ENCODE data around the gene WRNIP1.

- TF ChIP-seq, protein P1, sequence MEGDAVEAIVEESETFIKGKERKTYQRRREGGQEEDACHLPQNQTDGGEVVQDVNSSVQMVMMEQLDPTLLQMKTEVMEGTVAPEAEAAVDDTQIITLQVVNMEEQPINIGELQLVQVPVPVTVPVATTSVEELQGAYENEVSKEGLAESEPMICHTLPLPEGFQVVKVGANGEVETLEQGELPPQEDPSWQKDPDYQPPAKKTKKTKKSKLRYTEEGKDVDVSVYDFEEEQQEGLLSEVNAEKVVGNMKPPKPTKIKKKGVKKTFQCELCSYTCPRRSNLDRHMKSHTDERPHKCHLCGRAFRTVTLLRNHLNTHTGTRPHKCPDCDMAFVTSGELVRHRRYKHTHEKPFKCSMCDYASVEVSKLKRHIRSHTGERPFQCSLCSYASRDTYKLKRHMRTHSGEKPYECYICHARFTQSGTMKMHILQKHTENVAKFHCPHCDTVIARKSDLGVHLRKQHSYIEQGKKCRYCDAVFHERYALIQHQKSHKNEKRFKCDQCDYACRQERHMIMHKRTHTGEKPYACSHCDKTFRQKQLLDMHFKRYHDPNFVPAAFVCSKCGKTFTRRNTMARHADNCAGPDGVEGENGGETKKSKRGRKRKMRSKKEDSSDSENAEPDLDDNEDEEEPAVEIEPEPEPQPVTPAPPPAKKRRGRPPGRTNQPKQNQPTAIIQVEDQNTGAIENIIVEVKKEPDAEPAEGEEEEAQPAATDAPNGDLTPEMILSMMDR (conservative IDR thresholded peaks at IDR 0.05 in 1 of 2, IDR thresholded peaks at IDR 0.05 in 1 of 2; ENCODE audit: low read depth in 1 of 2, low read length in 2 of 2), result no peak
- no peak for TF ChIP-seq EZH2 (IDR thresholded peaks at IDR 0.05; ENCODE audit: low read length, missing control alignments)
These were observed 9.8 kb downstream of the WRNIP1 start for GRCh38 chr6:2775003-2775402.

All from fibroblast of lung (primary cell).